HG02970 (cell line): ENCODE data around the gene GRIN2A.

Source experiments
- ATAC-seq: cut with Tn5 transposase; IDR thresholded peaks from one replicate; pipeline ENCODE4 v1.9.1; 2021; ENCODE audit warnings: mild to moderate bottlenecking, moderate library complexity, moderate number of reproducible peaks; ENCODE audit not compliant: unreplicated experiment, low FRiP score

GRIN2A gene

DNA sequence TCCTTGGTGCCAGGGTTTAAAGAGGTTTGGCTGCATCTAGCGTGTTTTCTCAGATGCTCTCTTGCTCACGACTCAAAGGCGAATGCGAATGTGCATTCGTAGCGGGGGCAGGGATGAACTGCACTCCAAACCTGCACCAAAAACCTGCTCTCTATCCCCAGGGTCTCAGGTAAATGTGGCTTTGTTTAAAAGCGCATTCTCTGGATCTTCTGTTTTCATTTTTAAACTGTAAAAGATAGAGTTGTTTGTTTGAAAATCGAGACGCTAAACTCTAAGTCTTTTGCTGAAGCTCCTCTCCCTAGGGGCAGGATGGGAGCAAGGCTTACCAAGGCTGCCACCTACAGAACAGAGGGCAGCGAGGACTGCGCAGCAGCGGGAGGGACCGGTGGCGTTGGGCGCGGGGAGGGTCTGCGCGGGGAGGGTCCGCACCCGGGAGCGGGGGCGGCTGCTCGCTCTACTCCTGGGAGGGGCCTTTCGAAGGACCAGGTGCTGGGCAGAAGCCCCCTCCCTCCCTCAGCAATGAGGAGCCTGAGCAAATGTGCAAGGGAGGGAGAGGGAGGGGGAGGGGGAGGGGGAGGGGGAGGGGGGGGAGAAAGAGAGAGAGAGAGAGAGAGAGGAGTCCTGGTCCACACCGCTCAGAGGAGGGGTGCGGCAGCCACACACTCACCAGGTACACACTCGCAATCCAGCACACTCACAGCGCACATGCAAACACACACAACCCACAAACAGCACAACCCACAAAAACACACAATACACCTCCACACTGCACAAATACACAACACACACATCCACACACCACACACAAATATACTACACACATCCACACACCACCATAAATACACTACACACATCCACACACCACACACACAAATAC, 142.8 kb downstream of the GRIN2A start:
- no peak for ATAC-seq

DNA sequence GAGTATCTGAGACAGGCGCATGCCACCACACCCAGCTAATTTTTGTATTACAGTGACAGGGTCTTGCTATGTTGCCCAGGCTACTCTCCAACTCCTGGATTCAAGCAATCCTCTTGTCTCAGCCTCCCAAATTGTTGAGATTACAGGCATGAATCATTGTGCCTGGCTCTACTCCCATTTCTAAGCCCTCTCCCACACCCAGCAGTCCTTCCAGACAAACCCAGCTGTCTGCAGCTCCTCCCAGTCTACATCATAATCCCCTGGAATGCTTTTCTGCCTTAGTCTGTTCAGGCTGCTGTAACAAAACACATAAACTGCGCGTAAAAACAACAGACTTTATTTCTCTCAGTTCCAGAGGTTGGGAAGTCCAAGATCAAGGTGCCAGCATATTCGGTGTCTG, 144.5 kb downstream of the GRIN2A start:
- no peak for ATAC-seq

DNA sequence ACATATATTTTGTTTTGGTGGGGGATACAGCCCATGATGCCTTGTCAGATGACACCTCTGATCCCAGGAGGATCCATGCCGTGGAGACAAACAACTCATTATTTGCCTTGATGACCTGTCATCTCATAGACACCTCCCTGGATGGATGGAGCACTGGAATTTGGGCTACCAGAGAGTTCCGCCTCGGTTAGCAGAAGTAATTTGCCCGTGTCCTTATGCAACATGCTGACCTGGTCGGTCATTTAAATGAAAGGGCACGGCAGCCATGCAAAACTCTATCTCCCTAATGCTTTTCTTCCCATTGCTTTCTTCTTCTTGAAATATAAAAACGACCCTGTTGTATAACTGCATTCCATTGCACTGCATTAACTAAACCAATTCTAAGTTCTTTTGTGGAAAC, 145.3 kb downstream of the GRIN2A start:
- no peak for ATAC-seq

DNA sequence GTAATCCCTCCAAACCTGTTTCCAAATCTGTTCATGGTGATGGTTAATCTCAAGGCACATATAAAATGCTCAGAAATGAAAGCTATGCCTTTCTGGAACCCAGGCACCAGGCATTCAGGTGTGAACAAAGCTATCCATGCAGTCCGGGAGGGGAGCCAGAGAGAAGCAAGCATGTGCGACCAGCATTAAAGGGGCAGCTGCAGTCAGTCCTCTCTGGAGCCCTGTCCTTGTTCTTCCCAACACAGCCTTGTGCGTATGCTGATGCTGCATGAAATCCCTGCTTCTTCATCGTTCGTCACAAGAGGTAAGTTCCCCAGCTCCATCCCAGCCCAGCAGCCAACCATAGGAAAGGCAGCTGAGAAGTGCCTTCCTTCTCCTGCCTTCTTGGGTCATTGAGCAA, 148.7 kb downstream of the GRIN2A start:
- ATAC-seq: no peak

DNA sequence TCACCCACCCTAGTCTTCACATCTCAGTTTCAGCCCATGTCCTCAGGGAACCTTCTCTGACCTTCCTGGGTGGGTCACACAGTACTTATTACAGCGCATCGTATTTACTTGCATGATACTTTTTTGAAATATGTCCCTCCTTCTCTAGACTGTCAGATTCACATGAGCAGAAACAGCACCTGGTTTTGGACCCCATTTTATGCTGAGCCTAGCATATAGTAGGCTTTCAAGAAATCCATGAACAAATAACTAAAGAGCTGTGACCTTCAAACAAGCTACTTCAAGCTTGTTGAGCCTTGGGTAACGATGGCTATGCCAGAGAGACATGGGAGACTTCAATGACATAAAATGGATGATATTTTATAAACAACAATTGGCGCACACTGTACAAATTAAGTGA, 150.3 kb downstream of the GRIN2A start:
- ATAC-seq: no peak

DNA sequence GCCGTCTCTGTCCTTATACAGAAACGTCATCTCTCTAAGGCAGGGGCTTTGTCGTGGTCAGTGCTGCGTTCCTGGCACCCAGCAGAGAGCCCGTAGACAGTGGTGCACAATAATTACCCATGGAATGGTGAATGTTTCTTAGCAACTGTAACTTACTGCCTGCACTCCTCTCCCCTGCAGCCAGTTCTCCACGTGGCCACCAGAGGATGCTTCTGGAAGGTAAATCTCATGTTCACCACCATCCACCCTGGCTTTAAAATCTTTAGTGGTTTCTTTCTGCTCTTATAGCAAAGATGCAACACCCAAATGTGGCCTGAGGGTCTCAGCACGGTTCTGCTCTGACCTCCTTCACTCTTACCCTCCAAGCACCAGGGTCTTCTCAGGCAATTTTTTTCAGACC, 150.8 kb downstream of the GRIN2A start:
- ATAC-seq: no peak

DNA sequence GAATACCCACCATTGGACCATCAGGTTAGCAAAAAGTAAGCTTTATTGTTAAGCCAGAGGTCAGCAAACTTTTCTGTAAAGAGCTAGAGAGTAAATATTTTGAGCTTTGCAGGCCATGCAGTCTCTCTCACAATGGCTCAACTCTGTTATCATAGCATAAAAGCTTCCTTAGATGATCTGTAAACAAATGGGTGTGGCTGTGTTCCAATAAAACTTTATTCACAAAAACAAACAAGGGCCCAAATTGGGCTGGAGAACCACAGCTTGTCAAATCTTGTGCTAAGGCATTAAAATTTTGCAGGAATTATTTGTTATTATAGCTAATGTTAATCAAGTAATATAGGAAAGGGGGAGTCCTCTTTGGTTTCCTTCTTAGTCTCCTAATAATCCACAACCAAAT, 153.6 kb downstream of the GRIN2A start:
- ATAC-seq: no peak

DNA sequence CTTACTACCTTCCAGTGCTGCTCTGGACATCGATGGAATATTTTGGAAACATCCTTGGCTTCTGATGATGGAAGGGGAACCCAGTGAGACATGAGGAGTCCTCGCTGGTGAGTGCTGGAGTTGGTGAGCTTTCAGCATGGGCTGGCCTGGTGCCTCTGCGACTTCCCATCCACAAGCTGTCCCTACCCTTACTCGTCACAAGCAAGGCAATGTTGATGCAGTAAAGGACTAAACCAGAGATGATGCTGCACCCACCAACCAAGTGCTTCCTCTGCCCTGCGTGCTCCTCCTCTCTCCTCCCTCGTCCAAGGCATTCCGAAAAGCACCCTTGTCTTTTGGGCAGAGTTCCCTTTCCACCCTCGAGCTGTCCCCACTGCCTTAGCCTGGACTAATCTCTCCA, 154.7 kb downstream of the GRIN2A start:
- ATAC-seq: no peak

DNA sequence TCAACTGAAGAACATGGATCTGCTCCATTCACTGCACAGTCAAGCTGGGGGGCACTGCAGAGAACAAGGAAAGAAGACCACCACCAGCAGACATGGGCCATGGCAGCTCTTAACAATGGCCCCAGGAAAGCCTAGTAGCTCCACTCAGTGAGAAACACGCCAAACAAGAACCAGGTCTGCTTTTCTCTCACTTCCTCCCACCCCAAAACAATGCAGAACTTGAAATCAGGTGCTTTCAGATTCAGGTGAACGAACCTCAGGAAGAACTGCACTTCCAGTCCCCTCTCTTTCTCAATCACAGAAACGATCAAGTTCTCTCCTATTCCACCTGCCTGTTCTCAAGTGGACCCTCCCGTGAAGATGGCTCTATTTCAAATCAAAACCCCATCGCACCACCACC, 155.6 kb downstream of the GRIN2A start:
- no peak for ATAC-seq

DNA sequence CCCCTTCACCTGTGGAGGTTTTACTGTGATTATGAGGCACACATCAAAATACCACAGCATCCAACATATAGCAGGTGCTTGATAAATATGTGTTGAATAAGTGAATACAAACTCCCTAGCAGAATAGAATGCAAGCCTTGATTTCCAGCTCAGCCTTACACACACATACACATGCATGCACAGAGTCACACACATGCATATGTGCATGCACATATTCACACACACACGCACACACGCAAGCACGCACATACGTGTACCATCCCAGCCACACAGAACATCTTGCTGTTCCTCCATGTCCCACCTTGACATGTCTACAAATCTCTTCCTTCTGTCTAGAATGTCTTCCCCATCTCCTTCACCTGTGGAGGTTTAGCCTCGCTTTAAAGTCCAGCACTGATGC, 160.1 kb downstream of the GRIN2A start:
- no peak for ATAC-seq

DNA sequence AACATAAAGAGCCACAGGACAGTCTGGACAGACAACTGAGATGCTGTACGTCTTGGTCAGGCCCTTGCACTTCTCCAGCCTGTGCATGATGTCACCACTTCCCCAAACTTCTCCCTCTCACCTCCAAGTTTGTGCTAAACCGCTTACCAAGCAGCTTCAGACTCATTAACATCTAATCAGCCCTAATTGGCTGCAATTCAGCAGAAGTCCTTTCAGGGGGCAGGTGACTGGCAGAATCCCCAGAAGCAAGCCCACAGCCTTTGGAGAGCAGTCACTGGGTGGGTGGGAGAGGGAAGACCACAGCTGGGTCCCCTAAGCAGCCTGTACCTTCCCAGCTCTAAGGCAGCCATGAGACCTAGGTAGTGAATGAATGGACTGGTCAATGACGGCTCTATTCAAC, 161.4 kb downstream of the GRIN2A start:
- ATAC-seq: no peak

DNA sequence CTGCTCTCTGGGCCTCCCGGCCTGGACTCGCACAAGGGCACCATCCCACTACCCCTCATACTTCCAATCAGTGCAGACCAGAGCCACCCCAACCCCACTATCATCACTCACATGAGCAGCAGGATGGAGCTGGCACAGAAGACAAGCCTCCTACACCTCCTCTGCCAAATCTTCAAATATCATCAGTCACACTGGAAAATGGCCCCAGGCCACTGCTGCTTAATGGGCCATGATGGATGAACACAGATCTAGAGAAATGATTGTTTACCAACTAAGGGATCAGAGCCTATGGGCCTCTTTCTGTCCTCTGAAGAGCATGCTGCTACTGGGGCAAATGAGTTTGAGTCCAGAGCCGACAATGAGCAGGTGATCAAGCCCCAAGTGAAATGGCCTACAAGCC, 165.5 kb downstream of the GRIN2A start:
- no peak for ATAC-seq

DNA sequence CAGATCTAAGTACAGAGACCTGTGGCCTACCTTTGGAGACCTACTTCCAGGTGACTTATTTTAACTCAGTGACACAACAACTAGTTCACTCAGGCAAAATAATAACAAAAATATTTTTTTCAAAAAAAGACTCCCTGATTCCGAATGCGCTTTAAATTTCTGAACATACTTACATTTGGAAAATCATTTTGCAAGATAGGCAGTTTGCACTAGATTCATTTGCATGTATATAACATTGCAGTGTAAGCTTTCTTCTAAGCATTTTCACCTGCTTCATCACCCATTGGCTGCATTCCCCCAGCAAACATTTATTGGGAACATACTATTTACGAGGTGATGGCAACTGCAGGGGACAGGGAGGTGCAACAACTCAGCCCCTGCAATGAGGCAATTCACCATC, 166.8 kb downstream of the GRIN2A start:
- no peak for ATAC-seq

DNA sequence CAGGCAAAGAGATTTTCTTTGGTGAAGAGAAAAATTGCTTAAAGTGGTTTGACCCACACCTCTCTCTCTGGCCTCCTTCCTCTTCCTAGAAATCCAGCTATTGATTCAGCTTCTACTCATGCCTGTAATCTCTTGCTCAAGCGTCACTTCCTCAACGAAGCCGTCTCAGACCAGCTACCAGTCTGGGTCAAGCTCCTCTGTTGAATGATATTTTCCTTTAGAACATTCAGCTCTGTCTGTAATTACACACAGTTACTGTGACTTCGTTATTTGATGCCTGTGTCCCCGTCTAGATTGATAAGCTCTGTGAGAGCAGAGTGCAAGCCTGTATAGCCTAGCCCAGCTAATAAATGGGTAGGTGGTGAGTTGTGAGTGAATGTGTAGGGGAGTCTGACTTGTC, 168.5 kb downstream of the GRIN2A start:
- no peak for ATAC-seq

DNA sequence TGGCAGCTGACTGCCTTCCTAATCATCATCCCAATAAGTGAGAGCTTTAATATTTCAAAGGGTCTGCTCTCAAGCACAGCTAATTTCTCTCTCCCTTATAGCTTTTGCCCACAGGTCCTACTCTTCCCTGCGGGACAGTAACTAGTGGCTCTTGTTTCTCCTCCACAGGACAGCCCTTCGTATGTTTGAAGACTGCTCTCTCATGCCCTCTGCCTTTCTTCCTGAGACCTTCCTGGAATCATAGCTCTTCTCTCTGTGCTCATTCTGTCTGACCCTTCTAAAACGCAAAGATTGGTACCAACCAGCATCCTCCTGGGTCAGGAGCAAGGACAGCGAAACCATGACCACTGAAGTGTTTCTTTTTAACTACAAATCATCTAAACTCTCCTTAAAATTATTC, 168.9 kb downstream of the GRIN2A start:
- ATAC-seq: no peak

DNA sequence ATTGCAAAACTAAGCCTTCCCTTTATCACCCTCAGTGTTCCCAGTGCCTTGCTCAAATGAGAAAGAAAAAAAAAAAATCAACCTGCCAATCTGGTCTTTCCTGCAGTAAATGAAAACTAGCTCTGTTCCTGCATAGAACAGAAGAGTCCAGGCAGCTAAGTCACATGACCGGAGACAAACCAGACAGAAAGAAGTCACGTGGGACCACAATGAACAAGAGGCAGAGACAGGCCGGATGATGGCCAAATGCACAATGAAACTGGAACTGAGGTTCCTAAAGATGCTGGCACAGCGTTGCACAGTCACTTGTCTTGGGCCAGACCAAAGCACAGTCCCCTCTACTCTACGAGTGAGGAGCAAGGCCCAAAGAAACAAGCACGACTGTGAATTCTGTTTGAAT, 172.5 kb downstream of the GRIN2A start:
- no peak for ATAC-seq

DNA sequence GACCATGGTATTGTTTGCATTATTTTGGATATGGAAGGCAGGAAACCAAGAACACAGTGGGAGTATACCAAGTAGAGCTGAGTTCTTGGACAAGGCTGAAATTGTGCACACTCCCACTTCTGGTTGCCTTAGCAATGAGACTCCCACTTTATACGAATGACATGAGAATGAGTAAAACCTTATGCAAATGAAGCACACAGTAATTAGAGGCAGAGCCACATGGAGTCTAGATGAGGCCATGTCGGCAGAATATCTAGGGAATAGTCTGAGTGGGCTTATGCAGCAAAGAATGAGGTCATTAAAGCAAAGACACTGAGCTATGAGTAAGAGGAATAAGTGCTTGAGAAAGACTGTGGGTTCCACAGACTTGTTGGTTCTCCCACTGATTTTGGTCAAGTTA, 178.7 kb downstream of the GRIN2A start:
- no peak for ATAC-seq

DNA sequence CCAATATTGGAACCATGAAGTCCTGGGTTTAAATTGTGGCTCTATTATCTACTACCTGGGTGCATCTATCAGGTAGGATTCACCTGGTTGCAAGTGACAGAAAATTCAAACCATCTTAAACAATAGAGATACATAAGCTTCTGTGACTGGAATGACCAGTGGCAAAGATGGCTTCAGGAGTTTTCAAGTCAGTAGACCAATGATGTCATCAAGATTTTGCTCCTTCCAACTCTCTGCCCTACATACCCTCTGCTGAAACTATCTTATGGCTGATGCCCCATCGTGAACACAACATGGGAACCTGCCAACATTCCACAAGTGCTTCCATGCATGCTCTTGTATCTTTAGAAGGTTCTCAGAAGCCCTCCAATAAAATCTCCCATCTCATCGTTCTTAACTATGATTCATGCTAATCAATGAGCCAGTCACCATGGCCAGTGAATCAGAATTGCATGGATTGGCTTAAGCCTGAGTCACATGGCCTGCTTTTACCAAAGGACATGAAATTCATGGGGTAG, 180.9 kb downstream of the GRIN2A start:
- ATAC-seq: no peak

DNA sequence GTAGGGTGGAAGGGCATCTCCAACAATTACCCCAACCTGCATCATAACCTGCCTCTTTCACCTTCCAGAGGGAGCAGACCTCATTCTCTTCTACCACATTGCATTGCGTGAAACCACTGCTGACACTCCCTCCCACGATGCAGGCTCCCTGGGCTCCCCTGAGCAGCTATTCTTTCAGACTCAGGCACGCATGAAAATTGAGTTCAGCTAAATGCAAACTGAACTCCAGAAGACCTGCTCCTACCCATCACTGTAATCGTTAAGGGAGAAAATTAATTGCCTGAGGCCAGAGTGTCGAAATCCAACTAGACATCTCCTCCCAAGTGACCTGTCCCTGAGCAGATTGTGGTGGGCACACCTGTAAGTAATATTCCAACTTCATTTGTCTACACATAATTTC, 186.0 kb downstream of the GRIN2A start:
- no peak for ATAC-seq

DNA sequence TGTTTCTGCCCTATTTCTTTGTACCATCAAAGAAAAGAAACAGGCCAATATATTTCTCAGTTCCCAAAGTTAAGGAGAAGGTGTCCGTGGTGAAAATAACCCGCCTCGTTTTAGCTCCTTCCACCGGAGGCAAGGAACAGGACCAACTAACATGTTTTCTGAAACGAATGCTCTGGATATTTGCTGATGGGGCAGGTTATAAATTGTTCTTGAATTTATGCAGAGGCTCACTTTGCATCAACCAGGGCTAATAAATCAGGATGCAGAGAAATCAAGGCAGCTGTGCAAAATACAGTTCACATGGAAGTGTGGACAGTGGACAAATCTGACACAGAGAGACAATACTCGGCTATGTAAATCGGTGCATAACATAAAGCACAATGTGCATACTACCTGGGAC, 189.8 kb downstream of the GRIN2A start:
- ATAC-seq: no peak

DNA sequence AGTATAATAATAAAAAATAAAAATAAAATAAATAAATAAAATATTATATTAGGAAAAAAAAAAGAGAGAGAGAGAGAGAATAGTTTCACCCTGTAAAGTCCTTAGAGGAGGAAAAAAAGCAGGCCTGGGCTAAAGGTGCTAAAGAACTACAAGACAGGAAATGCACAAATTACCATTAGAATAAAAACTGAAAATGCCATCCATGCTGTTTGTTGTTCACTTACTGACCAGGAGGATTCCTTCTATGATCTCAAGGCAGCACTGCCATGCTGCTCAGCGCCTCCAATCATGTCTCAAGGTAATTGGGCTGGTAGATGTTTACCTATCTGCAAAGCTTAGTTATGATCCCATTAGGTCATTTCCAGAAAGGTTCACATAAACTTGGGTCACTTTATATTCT, 201.2 kb downstream of the GRIN2A start:
- no peak for ATAC-seq

DNA sequence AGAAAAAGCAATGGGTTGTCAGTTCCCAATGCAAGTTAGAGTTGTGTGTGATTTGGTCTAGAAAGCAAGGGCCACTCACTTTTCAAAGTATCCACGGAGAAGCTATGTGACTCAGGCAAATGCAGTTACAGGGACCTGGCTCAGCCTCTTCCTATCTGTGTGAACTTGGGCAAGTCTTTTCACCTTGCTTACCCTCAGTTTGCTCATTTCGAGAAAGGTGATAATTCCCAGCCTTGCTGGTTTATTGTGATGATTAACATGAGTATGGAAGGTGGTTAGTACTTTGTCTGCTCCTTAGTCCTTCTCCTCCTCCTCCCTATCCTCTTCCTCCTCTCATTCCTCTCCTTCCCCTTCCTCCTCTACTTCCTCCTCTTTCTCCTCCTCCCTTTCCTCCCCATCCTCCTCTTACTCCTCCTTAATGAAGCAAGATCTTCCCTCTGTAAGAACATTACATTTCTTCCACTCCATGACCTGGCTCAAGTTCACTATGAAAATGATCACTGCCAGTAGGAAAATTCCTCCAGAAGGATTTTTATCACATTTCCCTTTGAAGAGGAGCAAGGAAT, 204.0 kb downstream of the GRIN2A start:
- no peak for ATAC-seq
